ENCODE measurements around the gene MRTFA.

DNA sequence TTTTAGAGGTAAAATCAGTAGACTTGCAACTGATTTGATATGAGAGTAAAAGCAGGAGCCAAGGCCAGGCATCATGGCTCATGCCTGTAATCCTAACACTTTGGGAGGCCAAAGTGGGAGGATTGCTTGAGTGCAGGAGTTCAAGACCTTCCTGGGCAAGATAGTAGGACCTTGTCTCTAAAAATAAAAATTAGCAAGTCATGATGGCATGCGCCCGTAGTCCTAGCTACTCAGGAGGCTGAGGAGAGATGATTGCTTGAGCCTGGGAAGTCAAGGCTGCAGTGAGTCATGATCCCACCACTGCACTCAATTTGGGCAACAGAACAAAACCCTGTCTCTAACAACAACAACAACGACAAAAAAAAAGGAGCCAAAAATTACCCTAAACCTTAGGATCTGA is 252.6 kb downstream of the MRTFA start:
- TF ChIP-seq POLR2A (IDR thresholded peaks at IDR 0.05; ENCODE audit: low read depth, low read length), result no peak
- no peak for TF ChIP-seq POLR2AphosphoS5 (IDR thresholded peaks at IDR 0.05; ENCODE audit: low read depth, low read length)
